Measurements from ENCODE around the gene MARK3. TPM values are rescaled to one million over a fixed set of nuclear protein-coding genes. Genes with fewer than 3 reads are reported as not detected.

Gene MARK3
- polyA plus RNA-seq, 3 donors = 29.3 to 163 (median 44.7) TPM

GRCh38 chr14:103546652-103547454 is 161.6 kb downstream of the MARK3 start:
- Histone ChIP-seq H3K27me3 (ENCODE audit: control insufficient read depth in 2 of 2, insufficient read depth in 2 of 2, low read length in 2 of 2) (no peaks in the 10 kb centered on the region), H4K20me1 (ENCODE audit: insufficient read depth, low read length) (peaks cover 24% of the 10 kb centered on the region), H3K9ac (ENCODE audit: insufficient read depth, low read length, poor library complexity, severe bottlenecking) (no peak overlapping the region), H2AFZ (ENCODE audit: insufficient read depth, low read depth, low read length, poor library complexity, severe bottlenecking) (no peak overlapping the region), H3K27ac (ENCODE audit: low read depth in 1 of 2, low read length in 2 of 2) (no peak overlapping the region), H3K4me3 (replicated peaks in 1 of 3; ENCODE audit: low read depth in 2 of 3, low read length in 3 of 3) (no peak overlapping the region), H3K79me2 (ENCODE audit: insufficient read depth, low read length) (no peaks in the 10 kb centered on the region), H3K36me3 (replicated peaks in 1 of 2; ENCODE audit: control insufficient read depth in 1 of 2, insufficient read depth in 2 of 2, low read length in 2 of 2) (no peaks in the 10 kb centered on the region), H3K4me2 (replicated peaks; ENCODE audit: extremely low read depth, low read length, poor library complexity, severe bottlenecking) (no peak overlapping the region), H3K4me1 (ENCODE audit: control insufficient read depth in 1 of 2, insufficient read depth in 2 of 2, low read length in 2 of 2) (no peaks in the 10 kb centered on the region), H3K9me3 (replicated peaks in 1 of 2; ENCODE audit: control insufficient read depth in 1 of 2, insufficient read depth in 1 of 2, low read length in 2 of 2) (no peaks in the 10 kb centered on the region)
- 30% methylated on average over 18 of the region's 21 CpGs for WGBS (ENCODE audit: insufficient coverage)
- peak; percentile 44 to 60 (median 56) for DNase-seq
- Mint-ChIP-seq H3K4me1 (no peaks in the 10 kb centered on the region), H3K27me3 (ENCODE audit: low read depth in 3 of 3) (peaks cover 2 to 6% (median 2%) of the 10 kb centered on the region in 3 donors), H3K27ac (no peak overlapping the region), H3K36me3 (no peaks in the 10 kb centered on the region), H3K9me3 (no peaks in the 10 kb centered on the region), H3K4me3 (no peak overlapping the region)
- intact Hi-C loops (cut with micrococcal nuclease) = loop anchor here (1.0 to 5.0 kb wide), 4 partner anchors 28 to 46 kb away; no protein-coding TSS in a partner anchor
- TF ChIP-seq CTCF (IDR thresholded peaks at IDR 0.05) = peak; percentile 99

GRCh38 chr14:103547455-103547940 is 162.3 kb downstream of the MARK3 start:
- intact Hi-C loops (cut with micrococcal nuclease) = loop anchor here (2.0 to 5.0 kb wide), 2 partner anchors 45 to 47 kb away; no protein-coding TSS in a partner anchor

More at GRCh38 chr14:103547455-103547940, 162.3 kb downstream of the MARK3 start:
- Mint-ChIP-seq H3K27me3 (ENCODE audit: low read depth in 3 of 3) (peaks cover 0 to 4% (median 2%) of the 10 kb centered on the region in 3 donors), H3K27ac (peak overlapping the region in 1 of 7 donors; percentile 23), H3K36me3 (no peaks in the 10 kb centered on the region), H3K4me3 (no peak overlapping the region), H3K9me3 (no peaks in the 10 kb centered on the region), H3K4me1 (no peaks in the 10 kb centered on the region)
- Histone ChIP-seq H3K4me2 (replicated peaks; ENCODE audit: extremely low read depth, low read length, poor library complexity, severe bottlenecking) (no peak overlapping the region), H3K4me1 (ENCODE audit: control insufficient read depth in 1 of 2, insufficient read depth in 2 of 2, low read length in 2 of 2) (no peaks in the 10 kb centered on the region), H3K36me3 (replicated peaks in 1 of 2; ENCODE audit: control insufficient read depth in 1 of 2, insufficient read depth in 2 of 2, low read length in 2 of 2) (peaks cover 0 to 3% of the 10 kb centered on the region in 2 donors), H3K79me2 (ENCODE audit: insufficient read depth, low read length) (no peaks in the 10 kb centered on the region), H3K4me3 (replicated peaks in 1 of 3; ENCODE audit: low read depth in 2 of 3, low read length in 3 of 3) (no peak overlapping the region), H3K27me3 (ENCODE audit: control insufficient read depth in 2 of 2, insufficient read depth in 2 of 2, low read length in 2 of 2) (no peaks in the 10 kb centered on the region), H3K9ac (ENCODE audit: insufficient read depth, low read length, poor library complexity, severe bottlenecking) (no peak overlapping the region), H4K20me1 (ENCODE audit: insufficient read depth, low read length) (peaks cover 30% of the 10 kb centered on the region), H3K27ac (ENCODE audit: low read depth in 1 of 2, low read length in 2 of 2) (no peak overlapping the region), H3K9me3 (replicated peaks in 1 of 2; ENCODE audit: control insufficient read depth in 1 of 2, insufficient read depth in 1 of 2, low read length in 2 of 2) (no peaks in the 10 kb centered on the region), H2AFZ (ENCODE audit: insufficient read depth, low read depth, low read length, poor library complexity, severe bottlenecking) (no peak overlapping the region)
- 94% methylated on average over 11 of the region's 11 CpGs for WGBS (ENCODE audit: insufficient coverage)
- TF ChIP-seq CTCF (IDR thresholded peaks at IDR 0.05) = no peak
- no peak for DNase-seq

Measured in CD14-positive monocyte (primary cell).